GM12878 (cell line): ENCODE results near the gene ZSWIM3. TPM values are rescaled to one million over a fixed set of nuclear protein-coding genes. Genes with fewer than 3 reads are reported as not detected.

Experiments
- ATAC-seq: fragments of 200-7000 bp; cut with Tn5 transposase; 3 replicates; pipeline ENCODE4 v1.9.1; 2020; ENCODE audit warnings: mild to moderate bottlenecking, moderate library complexity
- BruUV-seq: library from RNA; stranded (reverse); fragments of 400-500 nt; replicated peaks from 2 replicates; lab custom pipeline; 2021; lab: Mats Ljungman, UMichigan
- CTCF ChIA-PET: fragments of 300-600 bp; sonication (Branson Sonifier 250); formaldehyde crosslinking; extraction: SDS; loops from one replicate; lab custom pipeline; 2021; ENCODE audit warnings: inconsistent platforms; lab: Yijun Ruan, JAX
- POLR2A ChIA-PET: fragments of 350-600 bp; formaldehyde crosslinking; extraction: SDS; loops from one replicate; lab custom pipeline; 2021; ENCODE audit warnings: inconsistent platforms; lab: Charles Lee
- RAD21 ChIA-PET: fragments of 300-600 bp; sonication (Branson Sonifier 250); formaldehyde crosslinking; loops from one replicate; lab custom pipeline; 2023; ENCODE audit warnings: antibody characterized with exemption; ENCODE audit not compliant: unreplicated experiment; lab: Charles Lee
- SMC1A ChIA-PET: fragments of 300-600 bp; sonication (Branson Sonifier 250); formaldehyde crosslinking; loops from one replicate; lab custom pipeline; 2023; ENCODE audit not compliant: unreplicated experiment, uncharacterized antibody; lab: Charles Lee
- DNase-seq: peaks from one replicate; pipeline ENCODE4 v3.0.0-alpha.2; 2011; ENCODE audit warnings: low read depth, low spot score
- FAIRE-seq: peaks from 3 replicates; lab custom pipeline; 2011; peaks lifted over from hg19 to GRCh38; lab: Jason Lieb, UNC
- H2AFZ ChIP-seq: 2 replicates; pipeline ENCODE4 v1.6.0; 2011; ENCODE audit warnings: low read depth, low read length, control low read depth; ENCODE audit not compliant: control insufficient read depth
- H3K27ac ChIP-seq: 2 replicates; pipeline ENCODE4 v1.5.1; 2011; ENCODE audit warnings: control low read depth; ENCODE audit not compliant: control insufficient read depth, insufficient read depth
- H3K27me3 ChIP-seq, 2 experiments: replicated peaks in 1 of 2; 2 replicates each; pipeline versions ENCODE4 v1.6.0 to v1.6.1; 2011; ENCODE audit warnings: low read length in 1 of 2; ENCODE audit not compliant: control insufficient read depth in 2 of 2, insufficient read depth in 2 of 2
- H3K36me3 ChIP-seq, 2 experiments: 2 replicates each; pipeline ENCODE4 v1.5.1; 2011; ENCODE audit warnings: low read length in 1 of 2; ENCODE audit not compliant: control insufficient read depth in 2 of 2, insufficient read depth in 2 of 2
- H3K4me1 ChIP-seq: 2 replicates; pipeline ENCODE4 v1.6.1; 2011; ENCODE audit warnings: mild to moderate bottlenecking, low read length, moderate library complexity, mixed read lengths; ENCODE audit not compliant: control insufficient read depth, insufficient read depth
- H3K4me2 ChIP-seq: 2 replicates; pipeline ENCODE4 v1.6.0; 2011; ENCODE audit warnings: control low read depth; ENCODE audit not compliant: control insufficient read depth, insufficient read depth
- H3K4me3 ChIP-seq: fragments of 200-600 bp; sonication (generic); 2 replicates; pipeline ENCODE4 v1.5.1; 2016
- H3K79me2 ChIP-seq: 2 replicates; pipeline ENCODE4 v1.6.0; 2011; ENCODE audit warnings: low read length; ENCODE audit not compliant: control insufficient read depth, insufficient read depth
- H3K9ac ChIP-seq: 2 replicates; pipeline ENCODE4 v1.8.0; 2011; ENCODE audit warnings: low read length, control low read depth, mixed read lengths; ENCODE audit not compliant: control insufficient read depth, insufficient read depth
- H3K9me3 ChIP-seq: replicated peaks from 3 replicates; pipeline ENCODE4 v1.5.1; 2011; ENCODE audit warnings: mild to moderate bottlenecking, low read length; ENCODE audit not compliant: control insufficient read depth, insufficient read depth
- H4K20me1 ChIP-seq: 2 replicates; pipeline ENCODE4 v1.6.0; 2011; ENCODE audit not compliant: control insufficient read depth, insufficient read depth
- ATF7 ChIP-seq: fragments of 450-650 bp; IDR thresholded peaks from 2 replicates; pipeline ENCODE4 v1.6.1; 2016; ENCODE audit warnings: low read depth, mild to moderate bottlenecking
- HCFC1 ChIP-seq: fragments of 150-350 bp; IDR thresholded peaks from 2 replicates; pipeline ENCODE4 v1.6.1; 2014; ENCODE audit warnings: low read length
- HDAC6 ChIP-seq: fragments of 200-600 bp; sonication (generic); IDR thresholded peaks from one replicate; pipeline ENCODE4 v1.8.0; 2017; ENCODE audit warnings: antibody characterized with exemption; ENCODE audit not compliant: unreplicated experiment
- PAX8 ChIP-seq: fragments of 450-650 bp; IDR thresholded peaks from 2 replicates; pipeline ENCODE4 v1.6.1; 2017; ENCODE audit warnings: mild to moderate bottlenecking, moderate library complexity
- POLR2A ChIP-seq: IDR thresholded peaks from 2 replicates; pipeline ENCODE4 v1.6.1; 2011; ENCODE audit warnings: low read depth, mild to moderate bottlenecking, low read length
- POLR2AphosphoS5 ChIP-seq: IDR thresholded peaks from 2 replicates; pipeline ENCODE4 v1.6.1; 2011; ENCODE audit warnings: mild to moderate bottlenecking, low read length, inconsistent platforms
- TAF1 ChIP-seq: IDR thresholded peaks from 2 replicates; pipeline ENCODE4 v1.6.1; 2011; ENCODE audit warnings: mild to moderate bottlenecking, low read depth, low read length, borderline replicate concordance
- TCF3 ChIP-seq: IDR thresholded peaks from 2 replicates; pipeline ENCODE4 v1.6.1; 2012; ENCODE audit warnings: low read depth, mild to moderate bottlenecking, low read length, borderline replicate concordance; ENCODE audit not compliant: insufficient read depth
- ZNF274 ChIP-seq: IDR thresholded peaks from one replicate; pipeline ENCODE4 v1.8.0; 2011; ENCODE audit not compliant: insufficient read length, insufficient read depth
- WGBS: methylation state at CpG from one replicate; pipeline ENCODE4 v1.1.6; 2016; ENCODE audit warnings: low lambda C conversion rate; ENCODE audit not compliant: insufficient replicate concordance, insufficient coverage; ENCODE audit errors: missing lambda C conversion rate; 5-methylcytosine and 5-hydroxymethylcytosine counted together
- in situ Hi-C: fragments of 300-500 bp; cut with MboI; formaldehyde crosslinking; loops from 9 replicates; pipeline ENCODE4 v1.14.3; 2018; ENCODE audit warnings: mixed read lengths
- intact Hi-C: fragments of 100-400 bp; cut with micrococcal nuclease; formaldehyde crosslinking; loops from one replicate; pipeline ENCODE4 v1.14.2; 2022; ENCODE audit not compliant: unreplicated experiment
- polyA plus RNA-seq, 11 experiments: library from polyadenylated mRNA; depleted of rRNA in 4 of 11; unstranded in 6 of 11; stranded (reverse) in 5 of 11; fragments of >200 nt; fragmentation: Nextera tagmentation in 4 of 11; fragmentation: Illumina TruSeq in 1 of 11; extraction: Ambion mirVana in 4 of 11; extraction: Trizol in 1 of 11; gene quantifications; 1 replicate in 1 of 11; 2 replicates in 10 of 11; pipeline versions ENCODE4 v1.2.1 to v1.2.3, GENCODE V29; 2011 to 2016; ENCODE audit warnings: inconsistent platforms in 2 of 11, missing spikeins in 2 of 11, low read depth in 1 of 11
- total RNA-seq, 4 experiments: library from RNA; depleted of rRNA in 3 of 4; stranded (reverse); fragments of >200 nt in 3 of 4; fragmentation: Illumina TruSeq in 1 of 4; extraction: Trizol in 1 of 4; gene quantifications; 2 replicates each; pipeline versions ENCODE4 v1.2.1 to v1.2.3, GENCODE V29; 2013 to 2021
- TF ChIP-seq, protein P1 (sequence below): fragments of 450-650 bp; conservative IDR thresholded peaks from 2 replicates; pipeline ENCODE4 v1.6.1; 2017; ENCODE audit warnings: mild to moderate bottlenecking, moderate library complexity
- TF ChIP-seq, protein P2 (sequence below): fragments of 450-650 bp; IDR thresholded peaks from 2 replicates; pipeline ENCODE4 v1.6.1; 2018; ENCODE audit warnings: borderline replicate concordance, mild to moderate bottlenecking; ENCODE audit not compliant: partially characterized antibody

ZSWIM3 gene
- total and polyA plus RNA-seq, 10 of the 15 experiments (the other 5 are each of a cell fraction or from before 2014, with no cell fraction given) = 1.6 to 5.1 (median 4.2) TPM

- ChIA-PET POLR2A (interaction anchor here (1.5 kb wide), 1 partner anchor 113 kb away, joined by 5 read pairs; no protein-coding TSS in a partner anchor), RAD21 (interaction anchor here (1.3 kb wide), 1 partner anchor 143 kb away, joined by 3 read pairs; no protein-coding TSS in a partner anchor), SMC1A (interaction anchor here (1.0 to 1.2 kb wide), 5 partner anchors 16 to 157 kb away, joined by 3 to 5 read pairs (median 3); no protein-coding TSS in a partner anchor), CTCF (interaction anchor here (0.5 to 2.8 kb wide), 5 partner anchors 19 to 194 kb away, joined by 3 to 10 read pairs (median 3); no protein-coding TSS in a partner anchor)
- in situ Hi-C loops = loop anchor here (25.0 kb wide), 1 partner anchor 545 kb away; no protein-coding TSS in a partner anchor
- Histone ChIP-seq H3K4me1 (no peaks in the 10 kb centered on the region), H3K9ac (no peak overlapping the region), H3K4me2 (no peak overlapping the region), H3K9me3 (no peaks in the 10 kb centered on the region), H3K27me3 (no peaks in the 10 kb centered on the region; a peak in 1 of 4 replicates), H3K36me3 (peaks cover 8 to 9% of the 10 kb centered on the region in 2 experiments), H4K20me1 (no peaks in the 10 kb centered on the region), H2AFZ (no peak overlapping the region), H3K4me3 (no peak overlapping the region), H3K79me2 (peaks cover 18% of the 10 kb centered on the region), H3K27ac (no peak overlapping the region)
- DNase-seq (no peak), FAIRE-seq (no peak), ATAC-seq (no peak; the same call in 1 of the 3 replicates)
- no TSS peak for BruUV-seq
- intact Hi-C loops = no loop called here
- 67% methylated on average over 9 of the region's 9 CpGs for WGBS
- TF ChIP-seq ATF7 (0 out of 2 replicates have a peak, but pooled peaks have one; percentile 35), ZNF274 (no peak), POLR2AphosphoS5 (0 out of 2 replicates have a peak, but pooled peaks have one; percentile 41), POLR2A (peak; percentile 48; the same call in 1 of the 2 replicates)
Measured at GRCh38 chr20:45817376-45818194, 39.8 kb upstream of the ZSWIM3 start.

- Histone ChIP-seq H2AFZ (no peak overlapping the region), H3K9ac (no peak overlapping the region), H3K9me3 (no peaks in the 10 kb centered on the region), H3K27me3 (no peaks in the 10 kb centered on the region; a peak in 1 of 4 replicates), H4K20me1 (no peaks in the 10 kb centered on the region), H3K4me3 (no peak overlapping the region), H3K36me3 (peaks cover 8 to 9% of the 10 kb centered on the region in 2 experiments), H3K27ac (no peak overlapping the region), H3K4me2 (no peak overlapping the region), H3K4me1 (no peaks in the 10 kb centered on the region), H3K79me2 (peaks cover 12% of the 10 kb centered on the region)
- no peak for ATAC-seq
- no peak for DNase-seq
- ChIA-PET POLR2A (interaction anchor here (1.5 kb wide), 1 partner anchor 112 kb away, joined by 5 read pairs; no protein-coding TSS in a partner anchor), RAD21 (no interaction called here), CTCF (interaction anchor here (0.6 to 1.4 kb wide), 2 partner anchors 19 to 169 kb away, joined by 3 read pairs; no protein-coding TSS in a partner anchor), SMC1A (interaction anchor here (1.2 kb wide), 1 partner anchor 19 kb away, joined by 4 read pairs; no protein-coding TSS in a partner anchor)
- FAIRE-seq = no peak
- 98% methylated on average over 3 of the region's 3 CpGs for WGBS
- BruUV-seq = no TSS peak
- in situ Hi-C loops (loop anchor here (25.0 kb wide), 1 partner anchor 544 kb away; no protein-coding TSS in a partner anchor), intact Hi-C loops (no loop called here)
- no peak for TF ChIP-seq TAF1
- TF ChIP-seq HCFC1 = no peak
- TF ChIP-seq, protein P1, sequence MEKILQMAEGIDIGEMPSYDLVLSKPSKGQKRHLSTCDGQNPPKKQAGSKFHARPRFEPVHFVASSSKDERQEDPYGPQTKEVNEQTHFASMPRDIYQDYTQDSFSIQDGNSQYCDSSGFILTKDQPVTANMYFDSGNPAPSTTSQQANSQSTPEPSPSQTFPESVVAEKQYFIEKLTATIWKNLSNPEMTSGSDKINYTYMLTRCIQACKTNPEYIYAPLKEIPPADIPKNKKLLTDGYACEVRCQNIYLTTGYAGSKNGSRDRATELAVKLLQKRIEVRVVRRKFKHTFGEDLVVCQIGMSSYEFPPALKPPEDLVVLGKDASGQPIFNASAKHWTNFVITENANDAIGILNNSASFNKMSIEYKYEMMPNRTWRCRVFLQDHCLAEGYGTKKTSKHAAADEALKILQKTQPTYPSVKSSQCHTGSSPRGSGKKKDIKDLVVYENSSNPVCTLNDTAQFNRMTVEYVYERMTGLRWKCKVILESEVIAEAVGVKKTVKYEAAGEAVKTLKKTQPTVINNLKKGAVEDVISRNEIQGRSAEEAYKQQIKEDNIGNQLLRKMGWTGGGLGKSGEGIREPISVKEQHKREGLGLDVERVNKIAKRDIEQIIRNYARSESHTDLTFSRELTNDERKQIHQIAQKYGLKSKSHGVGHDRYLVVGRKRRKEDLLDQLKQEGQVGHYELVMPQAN = no peak
- no peak for TF ChIP-seq PAX8
- no peak for TF ChIP-seq TCF3
- TF ChIP-seq HDAC6 = no peak
- TF ChIP-seq, protein P2, sequence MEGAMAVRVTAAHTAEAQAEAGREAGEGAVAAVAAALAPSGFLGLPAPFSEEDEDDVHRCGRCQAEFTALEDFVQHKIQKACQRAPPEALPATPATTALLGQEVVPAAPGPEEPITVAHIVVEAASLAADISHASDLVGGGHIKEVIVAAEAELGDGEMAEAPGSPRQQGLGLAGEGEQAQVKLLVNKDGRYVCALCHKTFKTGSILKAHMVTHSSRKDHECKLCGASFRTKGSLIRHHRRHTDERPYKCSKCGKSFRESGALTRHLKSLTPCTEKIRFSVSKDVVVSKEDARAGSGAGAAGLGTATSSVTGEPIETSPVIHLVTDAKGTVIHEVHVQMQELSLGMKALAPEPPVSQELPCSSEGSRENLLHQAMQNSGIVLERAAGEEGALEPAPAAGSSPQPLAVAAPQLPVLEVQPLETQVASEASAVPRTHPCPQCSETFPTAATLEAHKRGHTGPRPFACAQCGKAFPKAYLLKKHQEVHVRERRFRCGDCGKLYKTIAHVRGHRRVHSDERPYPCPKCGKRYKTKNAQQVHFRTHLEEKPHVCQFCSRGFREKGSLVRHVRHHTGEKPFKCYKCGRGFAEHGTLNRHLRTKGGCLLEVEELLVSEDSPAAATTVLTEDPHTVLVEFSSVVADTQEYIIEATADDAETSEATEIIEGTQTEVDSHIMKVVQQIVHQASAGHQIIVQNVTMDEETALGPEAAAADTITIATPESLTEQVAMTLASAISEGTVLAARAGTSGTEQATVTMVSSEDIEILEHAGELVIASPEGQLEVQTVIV = no peak
Measured at GRCh38 chr20:45818239-45818638, 39.2 kb upstream of the ZSWIM3 start.
